Mesenchymal stem cell (in vitro differentiated cells and primary cell): ENCODE data around the gene ZNF580.

ENCODE experiments used
- DNase-seq: peaks from one replicate; pipeline ENCODE4 v3.0.0-alpha.2; 2013
- H2AFZ ChIP-seq: one replicate; pipeline ENCODE4 v1.6.1; 2013; ENCODE audit warnings: low read depth, mild to moderate bottlenecking, control low read depth, inconsistent platforms, low read length, moderate library complexity
- H2AK5ac ChIP-seq: 2 replicates; pipeline ENCODE4 v1.6.1; 2013; ENCODE audit warnings: low read length, moderate library complexity, mild to moderate bottlenecking, inconsistent platforms; ENCODE audit not compliant: severe bottlenecking
- H2BK120ac ChIP-seq: one replicate; pipeline ENCODE4 v1.6.1; 2013; ENCODE audit warnings: low read depth, mild to moderate bottlenecking, inconsistent platforms, low read length, moderate library complexity
- H2BK12ac ChIP-seq, 2 experiments: one replicate each; pipeline ENCODE4 v1.6.1; 2013; ENCODE audit warnings: inconsistent platforms in 2 of 2, low read length in 2 of 2, mild to moderate bottlenecking in 2 of 2, moderate library complexity in 2 of 2, control low read depth in 1 of 2
- H2BK15ac ChIP-seq: one replicate; pipeline ENCODE4 v1.6.1; 2013; ENCODE audit warnings: mild to moderate bottlenecking, low read depth, inconsistent platforms; ENCODE audit not compliant: poor library complexity, severe bottlenecking
- H2BK5ac ChIP-seq: 2 replicates; pipeline ENCODE4 v1.6.1; 2013; ENCODE audit warnings: low read depth, mild to moderate bottlenecking, low read length, control low read depth, inconsistent platforms; ENCODE audit not compliant: poor library complexity, severe bottlenecking
- H3K14ac ChIP-seq, 2 experiments: one replicate each; pipeline ENCODE4 v1.6.1; 2013; ENCODE audit warnings: inconsistent platforms in 2 of 2, low read length in 2 of 2, control low read depth in 1 of 2, mild to moderate bottlenecking in 1 of 2, moderate library complexity in 1 of 2
- H3K18ac ChIP-seq, 2 experiments: one replicate each; pipeline ENCODE4 v1.6.1; 2013; ENCODE audit warnings: inconsistent platforms in 2 of 2, low read length in 2 of 2, control low read depth in 1 of 2, low read depth in 1 of 2, mild to moderate bottlenecking in 1 of 2
- H3K23ac ChIP-seq, 2 experiments: one replicate each; pipeline ENCODE4 v1.6.1; 2013; ENCODE audit warnings: inconsistent platforms in 2 of 2, low read length in 2 of 2, mild to moderate bottlenecking in 2 of 2, moderate library complexity in 2 of 2, control low read depth in 1 of 2
- H3K27ac ChIP-seq: 2 replicates; pipeline ENCODE4 v1.5.1; 2013; ENCODE audit warnings: mild to moderate bottlenecking, moderate library complexity, low read length, control low read depth, inconsistent platforms; ENCODE audit not compliant: poor library complexity, severe bottlenecking
- H3K27me3 ChIP-seq, 2 experiments: 2 replicates each; pipeline versions ENCODE4 v1.6.1 to v1.7.0; 2013; ENCODE audit warnings: low read length in 2 of 2, mild to moderate bottlenecking in 2 of 2, moderate library complexity in 2 of 2, control low read depth in 1 of 2, inconsistent platforms in 1 of 2; ENCODE audit not compliant: control insufficient read depth in 1 of 2, insufficient read depth in 1 of 2
- H3K36me3 ChIP-seq, 2 experiments: 2 replicates each; pipeline versions ENCODE4 v1.6.1 to v1.7.0; 2013; ENCODE audit warnings: low read length in 2 of 2, control low read depth in 1 of 2, inconsistent platforms in 1 of 2, low read depth in 1 of 2, mild to moderate bottlenecking in 1 of 2; ENCODE audit not compliant: insufficient read depth in 2 of 2, control insufficient read depth in 1 of 2
- H3K4ac ChIP-seq, 2 experiments: one replicate each; pipeline ENCODE4 v1.6.1; 2013; ENCODE audit warnings: inconsistent platforms in 2 of 2, low read length in 2 of 2, mild to moderate bottlenecking in 2 of 2, moderate library complexity in 2 of 2, control low read depth in 1 of 2, low read depth in 1 of 2
- H3K4me1 ChIP-seq: 2 replicates; pipeline ENCODE4 v1.6.1; 2013; ENCODE audit warnings: low read depth, low read length, control low read depth; ENCODE audit not compliant: control insufficient read depth, insufficient read depth
- H3K4me2 ChIP-seq: 2 replicates; pipeline ENCODE4 v1.6.1; 2013; ENCODE audit warnings: low read length, mild to moderate bottlenecking, inconsistent platforms; ENCODE audit not compliant: poor library complexity, severe bottlenecking
- H3K4me3 ChIP-seq, 2 experiments: 2 replicates each; pipeline versions ENCODE4 v1.5.1 to v1.7.0; 2013; ENCODE audit warnings: low read length in 2 of 2, mild to moderate bottlenecking in 2 of 2, control low read depth in 1 of 2, low read depth in 1 of 2; ENCODE audit not compliant: insufficient read depth in 1 of 2
- H3K79me1 ChIP-seq: replicated peaks from 2 replicates; pipeline ENCODE4 v1.6.1; 2013; ENCODE audit warnings: mild to moderate bottlenecking, control low read depth, low read length, inconsistent platforms; ENCODE audit not compliant: poor library complexity, severe bottlenecking
- H3K9ac ChIP-seq: 2 replicates; pipeline ENCODE4 v1.7.0; 2013; ENCODE audit warnings: mild to moderate bottlenecking, low read length, moderate library complexity
- H3K9me3 ChIP-seq: 2 replicates; pipeline ENCODE4 v1.7.0; 2013; ENCODE audit warnings: mild to moderate bottlenecking, low read length; ENCODE audit not compliant: control insufficient read depth
- H4K8ac ChIP-seq: one replicate; pipeline ENCODE4 v1.6.1; 2013; ENCODE audit warnings: inconsistent platforms, mild to moderate bottlenecking, low read length, moderate library complexity
- H4K91ac ChIP-seq: one replicate; pipeline ENCODE4 v1.6.1; 2013; ENCODE audit warnings: mild to moderate bottlenecking, low read length, inconsistent platforms
- WGBS: methylation state at CpG from one replicate; pipeline ENCODE4 v1.1.7; 2013; ENCODE audit warnings: mixed read lengths; 5-methylcytosine and 5-hydroxymethylcytosine counted together

Gene ZNF580

DNA sequence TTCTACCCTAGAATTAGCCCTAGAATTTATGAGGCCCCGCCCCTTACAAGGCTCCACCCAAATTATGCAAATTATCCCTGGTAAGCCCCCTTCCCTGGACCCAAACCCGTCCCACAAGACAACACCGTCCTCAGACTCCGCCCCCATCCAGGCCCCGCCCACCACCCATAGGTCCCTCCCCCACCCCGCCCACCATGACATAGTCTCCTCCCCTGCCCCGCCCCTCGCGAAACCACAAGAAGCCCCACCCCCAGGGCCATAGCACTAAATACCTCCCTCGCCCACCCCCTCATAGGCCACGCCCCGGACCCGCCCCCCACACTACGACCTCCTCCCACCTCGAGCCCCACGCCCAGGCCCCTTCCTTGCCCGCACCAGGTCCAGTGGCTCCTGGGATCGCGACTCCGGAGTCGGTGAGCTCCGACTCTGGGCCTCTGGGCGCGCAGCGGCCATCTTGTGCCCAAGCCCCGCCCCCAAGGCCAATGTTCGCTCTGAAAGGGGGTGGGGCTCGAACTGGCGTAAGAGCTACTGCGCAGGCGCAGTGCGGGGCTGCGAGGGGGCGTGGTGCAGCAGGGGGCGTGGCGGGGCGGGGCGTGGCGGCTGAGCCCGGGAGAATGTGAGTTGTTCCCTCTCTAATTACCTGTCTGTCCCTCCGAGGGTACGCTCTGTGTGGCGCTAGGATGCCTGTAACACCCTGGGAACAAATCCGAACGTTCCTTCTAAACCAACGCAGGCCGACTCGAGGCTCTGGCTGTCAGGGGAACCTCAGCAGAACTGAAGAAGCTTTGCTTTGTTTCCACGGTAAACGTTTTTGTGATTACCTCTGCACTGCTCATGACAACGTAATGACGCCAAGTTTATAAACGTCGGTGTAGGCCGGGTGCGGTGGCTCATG lies 16.4 kb upstream of the ZNF580 start, which contains the start of gene ZNF784:
ZNF784 (minus strand) TSS at position 458 of the 895 bp plus-strand sequence; CDS start at position 453, 5 bp downstream.
- no peak within 1 kb of the TSS for H3K23ac ChIP-seq
- 2% methylated on average over 53 of the region's 56 CpGs for WGBS
- H2AK5ac ChIP-seq: peak within 1 kb of the TSS; percentile 43

DNA sequence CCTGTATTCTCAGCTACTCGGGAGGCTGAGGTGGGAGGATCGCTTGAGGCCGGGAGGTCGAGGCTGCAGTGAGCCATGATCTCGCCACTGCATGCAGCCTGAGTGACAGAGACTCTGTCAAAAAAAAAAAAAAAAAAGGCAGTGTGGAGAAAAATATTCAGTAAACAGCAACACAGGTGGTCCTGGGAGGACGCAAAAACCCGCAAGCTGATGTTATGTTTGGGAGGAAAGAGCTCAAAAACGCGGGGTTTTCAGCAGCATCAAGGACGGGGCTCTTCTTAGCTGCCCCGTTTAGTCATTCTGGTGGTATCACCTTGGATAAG lies 15.8 kb upstream of the ZNF580 start:
- H3K9me3 ChIP-seq: no peaks in the 10 kb centered on the region
- no peak overlapping the region for H2BK15ac ChIP-seq
- H3K4me1 ChIP-seq: peaks cover 7% of the 10 kb centered on the region
- H3K23ac ChIP-seq: no peak overlapping the region
- no peak overlapping the region for H4K91ac ChIP-seq
- peak overlapping the region; percentile 89 for H3K9ac ChIP-seq
- peak overlapping the region; percentile 96 for H2AFZ ChIP-seq
- no peak overlapping the region for H2AK5ac ChIP-seq
- H3K18ac ChIP-seq: no peak overlapping the region
- no peak overlapping the region for H3K27ac ChIP-seq
- H3K4me2 ChIP-seq: peak overlapping the region; percentile 74
- no peak overlapping the region for H2BK5ac ChIP-seq
- H3K36me3 ChIP-seq: peaks cover 8 to 27% of the 10 kb centered on the region in 2 experiments
- peak overlapping the region in 1 of 2 experiments; percentile 26 for H3K14ac ChIP-seq
- H4K8ac ChIP-seq: no peak overlapping the region
- peaks cover 17% of the 10 kb centered on the region for H3K79me1 ChIP-seq
- H2BK120ac ChIP-seq: no peak overlapping the region
- DNase-seq: no peak
- WGBS: 68% methylated on average over 11 of the region's 11 CpGs
- no peak overlapping the region for H3K4ac ChIP-seq
- no peak overlapping the region for H2BK12ac ChIP-seq
- no peaks in the 10 kb centered on the region for H3K27me3 ChIP-seq
- peak overlapping the region; percentile 50 to 91 for H3K4me3 ChIP-seq

More for the DNA sequence above, 16.4 kb upstream of the ZNF580 start, which contains the start of gene ZNF784:
- no peak within 1 kb of the TSS for H2BK12ac ChIP-seq
- peak within 1 kb of the TSS; percentile 97 for H2BK120ac ChIP-seq
- no peaks in the 10 kb centered on the region for H3K9me3 ChIP-seq
- peaks cover 17% of the 10 kb centered on the region for H3K79me1 ChIP-seq
- H3K27me3 ChIP-seq: no peaks in the 10 kb centered on the region
- peaks cover 7% of the 10 kb centered on the region for H3K4me1 ChIP-seq
- peak; percentile 90 for DNase-seq
- peak within 1 kb of the TSS; percentile 78 to 97 for H3K18ac ChIP-seq
- peaks cover 8 to 27% of the 10 kb centered on the region in 2 experiments for H3K36me3 ChIP-seq
- H3K4me2 ChIP-seq: peak within 1 kb of the TSS; percentile 74
- H2BK5ac ChIP-seq: no peak within 1 kb of the TSS
- no peak within 1 kb of the TSS for H2BK15ac ChIP-seq
- H4K8ac ChIP-seq: peak within 1 kb of the TSS; percentile 96
- peak within 1 kb of the TSS; percentile 96 for H4K91ac ChIP-seq
- peak within 1 kb of the TSS; percentile 83 to 91 for H3K4me3 ChIP-seq
- peak within 1 kb of the TSS; percentile 96 for H2AFZ ChIP-seq
- H3K14ac ChIP-seq: peak within 1 kb of the TSS in 1 of 2 experiments; percentile 26
- H3K4ac ChIP-seq: peak within 1 kb of the TSS in 1 of 2 experiments; percentile 88
- H3K27ac ChIP-seq: peak within 1 kb of the TSS; percentile 91
- H3K9ac ChIP-seq: peak within 1 kb of the TSS; percentile 89

DNA sequence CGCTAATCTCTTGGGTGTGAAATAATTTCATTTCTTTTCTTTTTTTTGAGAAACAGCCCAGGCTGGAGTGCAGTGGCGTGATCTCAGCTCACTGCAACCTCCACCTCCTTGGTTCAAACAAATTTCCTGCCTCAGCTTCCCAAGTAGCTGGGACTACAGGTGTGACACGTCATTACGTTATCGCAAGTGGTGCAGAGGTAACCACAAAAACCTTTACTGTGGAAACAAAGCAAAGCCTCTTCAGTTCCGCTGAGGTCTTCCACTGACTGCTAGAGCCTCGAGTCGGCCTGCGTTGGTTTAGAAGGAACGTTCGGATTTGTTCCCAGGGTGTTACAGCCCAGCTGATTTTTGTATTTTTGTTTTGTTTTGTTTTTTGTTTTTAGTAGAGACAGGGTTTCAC lies 14.5 kb upstream of the ZNF580 start:
- H2AFZ ChIP-seq: no peak overlapping the region
- H2BK15ac ChIP-seq: no peak overlapping the region
- peaks cover under 1 to 15% of the 10 kb centered on the region in 2 experiments for H3K36me3 ChIP-seq
- H3K18ac ChIP-seq: no peak overlapping the region
- H2BK120ac ChIP-seq: no peak overlapping the region
- no peaks in the 10 kb centered on the region for H3K9me3 ChIP-seq
- DNase-seq: no peak
- no peak overlapping the region for H2BK12ac ChIP-seq
- no peak overlapping the region for H3K27ac ChIP-seq
- H2BK5ac ChIP-seq: no peak overlapping the region
- H3K23ac ChIP-seq: no peak overlapping the region
- H3K4me1 ChIP-seq: peaks cover 7% of the 10 kb centered on the region
- H3K79me1 ChIP-seq: peaks cover 13% of the 10 kb centered on the region
- no peak overlapping the region for H2AK5ac ChIP-seq
- 91% methylated on average over 11 of the region's 11 CpGs for WGBS
- H3K4me2 ChIP-seq: no peak overlapping the region
- no peaks in the 10 kb centered on the region for H3K27me3 ChIP-seq
- no peak overlapping the region for H3K4me3 ChIP-seq
- no peak overlapping the region for H4K8ac ChIP-seq
- H3K9ac ChIP-seq: no peak overlapping the region
- no peak overlapping the region for H3K4ac ChIP-seq
- H3K14ac ChIP-seq: no peak overlapping the region
- H4K91ac ChIP-seq: no peak overlapping the region

DNA sequence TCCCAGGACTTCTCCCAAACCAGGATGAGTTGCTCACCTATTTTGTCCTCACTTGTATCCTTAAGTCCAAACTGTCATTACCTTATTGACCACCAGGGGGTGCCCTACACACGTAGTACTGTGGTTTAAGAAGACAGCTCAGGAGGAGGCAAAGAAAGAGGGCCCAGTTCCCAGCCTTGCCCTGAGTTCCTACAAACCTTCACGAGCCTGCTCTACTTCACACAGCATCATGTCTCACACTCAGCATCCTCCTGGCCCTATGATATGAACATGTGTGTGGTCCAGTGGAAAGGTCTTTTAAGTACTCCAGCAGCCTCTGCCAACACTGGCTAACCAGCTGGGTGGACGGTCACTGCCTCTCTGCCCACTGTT lies 8.4 kb upstream of the ZNF580 start:
- DNase-seq: peak; percentile 94
- Histone ChIP-seq H2BK15ac (no peak overlapping the region), H4K8ac (peak overlapping the region; percentile 97), H3K4ac (peak overlapping the region in 1 of 2 experiments; percentile 57), H3K18ac (no peak overlapping the region), H3K4me2 (no peak overlapping the region), H2BK5ac (no peak overlapping the region), H2AFZ (peak overlapping the region; percentile 72), H3K4me1 (peaks cover 24% of the 10 kb centered on the region), H2BK120ac (no peak overlapping the region), H2AK5ac (no peak overlapping the region), H3K14ac (no peak overlapping the region), H3K9ac (peak overlapping the region; percentile 61), H3K36me3 (no peaks in the 10 kb centered on the region), H3K23ac (no peak overlapping the region), H4K91ac (peak overlapping the region; percentile 52), H3K79me1 (peaks cover 9% of the 10 kb centered on the region), H2BK12ac (no peak overlapping the region), H3K4me3 (no peak overlapping the region), H3K9me3 (no peaks in the 10 kb centered on the region), H3K27ac (no peak overlapping the region), H3K27me3 (no peaks in the 10 kb centered on the region)
- 100% methylated on average over 1 of the region's 3 CpGs for WGBS
